Measurements from ENCODE around the gene PCCA.

PCCA gene

GRCh38 chr13:100428986-100429385 lies 340.1 kb downstream of the PCCA start:
- TF ChIP-seq ZNF565 (CRISPR knock-in tag; conservative IDR thresholded peaks at IDR 0.05; ENCODE audit: low read depth) = no peak
- no peak for TF ChIP-seq ZFP30 (CRISPR knock-in tag; IDR thresholded peaks at IDR 0.05)
- no peak for ATAC-seq

- TF ChIP-seq ESRRG (CRISPR knock-in tag; IDR thresholded peaks at IDR 0.05) = no peak
- TF ChIP-seq ZFP30 (CRISPR knock-in tag; IDR thresholded peaks at IDR 0.05) = no peak
- TF ChIP-seq TOX (CRISPR knock-in tag; IDR thresholded peaks at IDR 0.05; ENCODE audit: borderline replicate concordance) = no peak
- no peak for TF ChIP-seq PPARA (CRISPR knock-in tag; IDR thresholded peaks at IDR 0.05; ENCODE audit: borderline replicate concordance)
- TF ChIP-seq ZFP3 (CRISPR knock-in tag; IDR thresholded peaks at IDR 0.05) = no peak
- no peak for TF ChIP-seq RARB (CRISPR knock-in tag; IDR thresholded peaks at IDR 0.05)
- no peak for ATAC-seq
Observed at GRCh38 chr13:100432611-100433010, 343.7 kb downstream of the PCCA start.

- peak; percentile 27 for ATAC-seq
- TF ChIP-seq ARNTL (CRISPR knock-in tag; IDR thresholded peaks at IDR 0.05; ENCODE audit: borderline replicate concordance, low read depth) = no peak
- TF ChIP-seq OSR1 (CRISPR knock-in tag; IDR thresholded peaks at IDR 0.05) = no peak
- TF ChIP-seq BACH2 (CRISPR knock-in tag; IDR thresholded peaks at IDR 0.05; ENCODE audit: borderline replicate concordance) = no peak
- TF ChIP-seq PPARA (CRISPR knock-in tag; IDR thresholded peaks at IDR 0.05; ENCODE audit: borderline replicate concordance) = no peak
- TF ChIP-seq POU6F1 (CRISPR knock-in tag; IDR thresholded peaks at IDR 0.05; ENCODE audit: borderline replicate concordance, low read depth) = no peak
- TF ChIP-seq ZNF565 (CRISPR knock-in tag; conservative IDR thresholded peaks at IDR 0.05; ENCODE audit: low read depth) = no peak
- no peak for TF ChIP-seq ESRRG (CRISPR knock-in tag; IDR thresholded peaks at IDR 0.05)
- TF ChIP-seq CSRNP3 (CRISPR knock-in tag; IDR thresholded peaks at IDR 0.05) = no peak
- TF ChIP-seq CSDC2 (CRISPR knock-in tag; IDR thresholded peaks at IDR 0.05) = no peak
- no peak for TF ChIP-seq ZFP3 (CRISPR knock-in tag; IDR thresholded peaks at IDR 0.05)
- no peak for TF ChIP-seq RARB (CRISPR knock-in tag; IDR thresholded peaks at IDR 0.05)
- no peak for TF ChIP-seq ZNF8 (CRISPR knock-in tag; IDR thresholded peaks at IDR 0.05)
- TF ChIP-seq ZNF70 (CRISPR knock-in tag; IDR thresholded peaks at IDR 0.05) = no peak
Observed at GRCh38 chr13:100433475-100433874, 344.6 kb downstream of the PCCA start.

- TF ChIP-seq ZNF70 (CRISPR knock-in tag; IDR thresholded peaks at IDR 0.05) (no peak), OSR1 (CRISPR knock-in tag; IDR thresholded peaks at IDR 0.05) (no peak), TSHZ2 (CRISPR knock-in tag; IDR thresholded peaks at IDR 0.05) (no peak), ZNF565 (CRISPR knock-in tag; conservative IDR thresholded peaks at IDR 0.05; ENCODE audit: low read depth) (no peak), RARB (CRISPR knock-in tag; IDR thresholded peaks at IDR 0.05) (no peak), CSRNP3 (CRISPR knock-in tag; IDR thresholded peaks at IDR 0.05) (no peak), CSDC2 (CRISPR knock-in tag; IDR thresholded peaks at IDR 0.05) (no peak), ESRRG (CRISPR knock-in tag; IDR thresholded peaks at IDR 0.05) (no peak)
- peak; percentile 94 for ATAC-seq
Observed at GRCh38 chr13:100434010-100434763, 345.3 kb downstream of the PCCA start.

GRCh38 chr13:100436099-100436498 lies 347.2 kb downstream of the PCCA start:
- no peak for ATAC-seq
- no peak for TF ChIP-seq RARB (CRISPR knock-in tag; IDR thresholded peaks at IDR 0.05)
- no peak for TF ChIP-seq CREB5 (CRISPR knock-in tag; IDR thresholded peaks at IDR 0.05; ENCODE audit: low read depth)
- TF ChIP-seq PATZ1 (CRISPR knock-in tag; IDR thresholded peaks at IDR 0.05; ENCODE audit: borderline replicate concordance) = no peak
- no peak for TF ChIP-seq TCF4 (CRISPR knock-in tag; IDR thresholded peaks at IDR 0.05; ENCODE audit: borderline replicate concordance)
- no peak for TF ChIP-seq ZNF8 (CRISPR knock-in tag; IDR thresholded peaks at IDR 0.05)

All from SK-N-SH treated with all-trans-retinoic acid at 6 μM for 48 hours (cell line).